GM18517 (cell line): ENCODE measurements around the gene FUZ.
A peak's percentile ranks its signal among the peaks of the same experiment; 100 is the strongest.

ENCODE experiments used
- ATAC-seq: cut with Tn5 transposase; IDR thresholded peaks from one replicate; pipeline ENCODE4 v1.9.1; 2021; ENCODE audit warnings: mild to moderate bottlenecking, moderate library complexity; ENCODE audit not compliant: unreplicated experiment

The FUZ gene, protein sequence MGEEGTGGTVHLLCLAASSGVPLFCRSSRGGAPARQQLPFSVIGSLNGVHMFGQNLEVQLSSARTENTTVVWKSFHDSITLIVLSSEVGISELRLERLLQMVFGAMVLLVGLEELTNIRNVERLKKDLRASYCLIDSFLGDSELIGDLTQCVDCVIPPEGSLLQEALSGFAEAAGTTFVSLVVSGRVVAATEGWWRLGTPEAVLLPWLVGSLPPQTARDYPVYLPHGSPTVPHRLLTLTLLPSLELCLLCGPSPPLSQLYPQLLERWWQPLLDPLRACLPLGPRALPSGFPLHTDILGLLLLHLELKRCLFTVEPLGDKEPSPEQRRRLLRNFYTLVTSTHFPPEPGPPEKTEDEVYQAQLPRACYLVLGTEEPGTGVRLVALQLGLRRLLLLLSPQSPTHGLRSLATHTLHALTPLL

DNA sequence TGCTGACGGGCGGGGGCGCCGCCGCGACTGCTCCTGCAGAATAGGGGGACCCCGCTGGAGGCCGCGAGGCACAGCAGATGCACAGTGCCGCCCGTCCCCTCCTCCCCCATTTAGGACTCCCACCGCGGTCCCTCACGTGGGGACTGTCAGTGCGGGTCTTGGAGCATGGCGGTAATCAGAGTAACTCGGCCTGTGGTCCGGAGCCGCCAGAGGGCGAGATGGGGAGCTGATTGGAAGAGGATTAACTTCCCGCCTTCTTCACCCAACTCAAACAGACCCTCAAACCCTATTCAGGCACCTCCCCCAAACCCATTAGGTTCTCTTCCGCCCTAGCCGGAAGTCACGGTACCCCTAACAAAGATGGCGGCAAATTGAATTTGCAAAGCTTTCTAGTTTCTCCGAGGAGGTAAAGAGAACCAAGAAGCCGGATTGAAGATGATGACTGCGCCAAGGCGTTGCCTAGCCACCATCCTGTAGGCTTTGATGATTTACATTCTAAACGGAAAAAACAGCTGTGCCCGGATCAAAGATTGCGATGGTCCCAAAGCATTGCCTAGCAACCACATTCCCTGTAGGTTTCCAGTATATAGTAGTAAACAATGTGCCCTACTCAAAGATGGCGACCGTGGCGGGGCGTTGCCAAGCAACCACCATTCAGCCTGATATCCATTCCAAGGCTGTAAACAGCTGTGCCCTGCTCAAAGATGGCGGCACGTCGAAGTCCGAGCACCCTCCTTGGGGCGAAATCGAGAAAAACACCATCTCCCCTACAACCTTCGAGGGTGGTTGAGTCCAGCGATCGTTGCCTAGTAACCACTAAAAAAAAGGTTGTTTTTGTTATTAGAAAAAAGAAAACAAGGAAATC is at the start of gene FUZ:
Gene FUZ, minus strand, starts transcription at position 296 of the 865 bp plus-strand sequence. Its CDS starts 186 bp downstream, at position 110.
- ATAC-seq, result peak; percentile 59

GRCh38 chr19:49862391-49863253 is 49.5 kb upstream of the FUZ start:
- ATAC-seq, result no peak

DNA sequence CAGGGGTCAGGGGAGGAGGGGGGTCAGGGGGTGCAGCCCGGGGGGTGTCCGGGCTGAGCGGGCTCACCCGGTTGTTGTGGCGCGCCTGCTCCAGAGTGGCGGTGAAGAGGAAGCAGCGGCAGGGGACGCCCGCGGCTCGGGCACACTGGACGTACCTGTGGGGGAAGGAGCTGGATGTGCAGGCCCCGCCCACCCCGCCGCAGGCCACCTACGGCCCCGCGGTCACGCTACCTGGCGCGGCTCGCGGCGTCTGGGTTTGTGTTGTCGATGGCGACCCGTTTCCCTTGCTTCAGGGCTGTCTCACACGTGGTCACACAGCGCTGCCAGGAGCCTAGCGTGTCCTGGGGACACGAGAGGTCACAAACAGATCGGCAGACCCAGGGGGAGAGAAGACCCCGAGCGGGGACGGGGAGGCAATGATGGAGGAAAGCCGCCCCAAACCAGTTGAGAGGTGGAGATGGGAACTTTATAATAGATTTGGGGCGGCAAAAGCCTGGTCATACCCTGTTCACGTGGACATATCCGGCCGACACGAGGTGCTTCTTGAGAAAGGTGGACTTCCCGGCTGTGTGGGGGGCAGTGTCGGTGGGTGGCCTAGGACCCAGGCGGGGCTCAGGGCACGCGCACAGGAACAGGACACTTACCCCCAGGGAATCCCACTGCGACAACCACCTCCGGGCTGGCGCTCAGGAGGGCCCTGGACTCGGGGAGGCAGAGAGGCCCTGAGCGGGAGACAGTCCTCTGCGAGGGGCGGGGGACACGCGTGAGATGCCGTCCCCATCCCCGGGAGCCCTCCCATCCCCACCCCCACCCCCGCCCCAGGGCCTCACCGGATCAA is 48.7 kb upstream of the FUZ start:
- ATAC-seq, result no peak

- ATAC-seq, result no peak
These were observed 48.0 kb upstream of the FUZ start for GRCh38 chr19:49861107-49861506.

GRCh38 chr19:49860336-49861102 is 47.4 kb upstream of the FUZ start:
- no peak for ATAC-seq

- no peak for ATAC-seq
These were observed 46.7 kb upstream of the FUZ start for GRCh38 chr19:49859682-49860335.

- no peak for ATAC-seq
These were observed 45.2 kb upstream of the FUZ start for GRCh38 chr19:49858088-49858985.

DNA sequence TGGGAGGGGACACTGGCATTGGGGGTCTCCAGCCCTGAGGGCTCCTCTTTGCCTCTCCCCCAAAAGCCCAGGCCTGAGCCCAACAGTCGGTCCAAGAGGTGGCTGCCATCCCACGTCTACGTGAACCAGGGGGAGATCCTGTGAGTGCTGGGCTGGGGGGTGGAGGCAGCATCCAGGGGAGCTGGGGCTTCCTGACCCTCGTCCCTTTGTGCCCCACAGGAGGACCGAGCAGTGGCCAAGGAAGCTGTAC is 44.7 kb upstream of the FUZ start:
- ATAC-seq, result no peak

- ATAC-seq, result no peak
These were observed 44.2 kb upstream of the FUZ start for GRCh38 chr19:49857061-49857837.

DNA sequence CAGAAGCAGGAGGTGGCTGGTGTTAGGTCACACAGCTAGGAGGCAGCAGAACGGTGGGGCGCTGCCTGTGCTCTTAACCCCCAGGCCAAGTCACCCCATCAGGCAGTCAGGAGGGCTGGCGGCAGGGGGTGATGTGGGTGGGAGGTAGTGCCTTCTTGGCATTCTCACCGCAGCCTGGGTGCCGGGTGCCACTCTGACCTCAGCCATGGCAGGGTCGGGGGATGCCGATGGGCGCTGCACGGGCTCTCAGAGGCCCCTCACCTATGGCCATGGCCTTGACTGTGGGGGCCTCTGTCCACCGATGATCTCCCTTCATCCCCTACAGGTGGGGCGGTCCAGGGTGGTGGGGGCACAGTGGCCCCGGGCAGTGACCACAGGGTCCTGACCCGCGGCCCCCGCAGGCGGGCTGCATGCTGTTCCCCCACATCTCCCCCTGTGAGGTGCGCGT is 43.5 kb upstream of the FUZ start:
- ATAC-seq, result no peak

DNA sequence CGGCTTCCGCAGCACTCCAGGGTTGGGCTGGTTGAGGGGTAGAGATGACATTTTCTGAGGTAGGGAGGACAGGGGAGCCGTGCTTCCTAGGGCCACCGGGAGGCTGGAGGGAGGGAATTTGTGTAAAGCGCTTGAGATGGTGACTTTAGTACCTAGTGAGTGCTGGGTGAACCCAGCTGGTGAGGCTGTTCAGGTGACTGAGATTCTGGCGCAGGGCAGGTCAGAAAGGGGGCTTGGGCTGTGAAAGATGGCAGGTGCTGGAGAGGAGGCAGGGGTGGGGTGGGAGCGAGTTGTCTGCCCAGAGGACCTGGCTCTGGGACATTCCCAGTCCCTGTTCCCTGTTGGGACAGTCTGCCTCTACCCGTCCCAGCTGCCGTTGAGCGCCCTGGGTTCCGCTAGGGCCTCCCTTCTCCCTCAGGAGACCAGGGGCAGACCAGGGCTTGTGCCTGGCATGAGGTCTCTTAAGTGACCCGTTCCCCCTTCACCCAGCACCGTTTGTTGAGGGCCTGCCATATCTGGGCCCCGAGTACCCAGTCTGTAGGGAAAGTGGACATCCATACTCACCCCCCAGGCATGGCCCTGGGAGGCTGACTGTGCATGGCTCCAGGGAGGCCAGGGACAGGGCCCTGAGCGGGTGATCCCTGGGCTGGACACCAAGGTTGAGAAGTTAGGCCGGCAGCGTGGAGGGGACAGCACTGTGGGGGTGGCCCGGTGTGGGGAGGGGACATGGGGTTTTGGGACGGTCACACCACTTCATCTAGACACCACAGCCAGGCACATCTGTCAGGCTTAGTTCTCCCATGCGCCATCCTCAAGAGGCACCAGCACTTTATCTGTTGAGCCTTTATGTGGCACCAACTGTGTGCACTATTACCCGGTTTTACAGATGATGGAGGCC is 42.8 kb upstream of the FUZ start:
- no peak for ATAC-seq

GRCh38 chr19:49855277-49855675 is 42.2 kb upstream of the FUZ start:
- no peak for ATAC-seq

DNA sequence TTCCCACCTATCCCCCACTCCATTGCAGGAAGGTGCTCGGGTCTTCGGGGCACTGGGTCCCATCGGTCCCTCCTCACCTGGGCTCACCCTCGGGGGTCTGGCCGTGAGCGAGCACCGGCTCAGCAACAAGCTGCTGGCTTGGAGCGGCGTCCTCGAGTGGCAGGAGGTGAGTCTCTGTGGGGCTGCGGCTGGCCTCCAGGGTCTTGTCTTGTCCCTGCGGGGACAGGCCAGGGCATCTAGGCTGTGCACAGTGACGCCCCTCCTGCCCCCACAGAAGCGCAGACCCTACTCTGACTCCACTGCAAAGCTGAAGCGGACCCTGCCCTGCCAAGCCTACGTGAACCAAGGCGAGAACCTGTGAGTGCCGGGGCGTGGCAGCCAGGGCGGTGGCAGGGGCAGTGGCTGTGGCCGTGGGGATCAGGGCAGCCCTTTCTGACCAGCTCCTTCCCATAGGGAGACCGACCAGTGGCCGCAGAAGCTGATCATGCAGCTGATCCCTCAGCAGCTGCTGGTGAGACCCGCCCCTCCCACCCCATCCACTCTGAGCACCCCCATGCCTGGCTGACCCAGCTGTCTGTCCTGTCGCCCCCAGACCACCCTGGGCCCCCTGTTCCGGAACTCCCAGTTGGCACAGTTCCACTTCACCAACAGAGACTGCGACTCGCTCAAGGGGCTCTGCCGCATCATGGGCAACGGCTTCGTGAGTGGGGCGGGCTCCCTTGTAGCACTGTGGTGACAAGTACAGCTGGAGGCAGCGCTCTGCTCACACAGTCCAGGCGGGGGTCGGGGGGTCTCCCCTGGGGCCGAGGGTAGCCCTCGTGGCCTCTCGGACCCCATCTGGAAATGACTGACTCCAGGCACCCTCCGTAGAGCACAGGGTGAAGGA is 41.5 kb upstream of the FUZ start:
- no peak for ATAC-seq

DNA sequence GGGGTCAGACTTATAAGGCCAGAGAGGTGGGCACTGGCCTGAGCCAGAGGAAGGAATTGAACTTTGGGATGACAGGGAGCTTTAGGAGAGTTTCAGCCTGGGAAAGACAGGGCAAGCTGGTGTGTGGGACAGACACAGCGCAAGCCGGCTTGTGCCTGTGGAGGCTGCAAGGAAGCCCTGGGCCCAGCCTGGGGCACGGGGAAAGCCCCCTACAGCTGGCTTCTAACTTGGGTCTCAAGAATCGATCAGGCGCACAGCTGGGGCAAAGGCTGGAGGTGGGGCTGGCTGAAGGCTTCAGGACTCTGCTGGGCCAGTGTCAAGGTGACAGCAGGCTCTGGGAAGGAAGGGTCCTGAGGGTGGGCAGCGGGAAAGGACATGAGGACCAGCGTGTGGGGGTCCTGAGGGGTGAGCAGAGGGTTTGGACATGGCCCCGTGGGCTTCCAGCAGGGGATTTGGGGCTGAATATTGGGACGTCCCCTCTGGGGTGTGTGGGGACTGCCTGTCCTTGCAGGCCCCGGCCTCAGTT is 40.8 kb upstream of the FUZ start:
- ATAC-seq, result no peak

- ATAC-seq, result no peak
These were observed 39.6 kb upstream of the FUZ start for GRCh38 chr19:49852631-49853126.
